Fibroblast of lung (primary cell): ENCODE results near the gene UMPS. TPM values are rescaled to one million over a fixed set of nuclear protein-coding genes. Genes with fewer than 3 reads are reported as not detected.
"Not testable (repeated sequence)": the region's sequence is repeated elsewhere in the genome, so short reads cannot be mapped to it uniquely, and the experiment has no call there.

Experiments used
- DNase-seq, 2 donors: peaks; one replicate each; pipeline versions ENCODE4 v3.0.0 to v3.0.0-alpha.2; 2010; ENCODE audit warnings: low read depth in 2 of 2
- H2AFZ ChIP-seq: 2 replicates; pipeline ENCODE4 v1.5.1; 2012; ENCODE audit warnings: low read length, control low read depth, inconsistent platforms
- H3K27ac ChIP-seq: 2 replicates; pipeline ENCODE4 v1.5.1; 2011; ENCODE audit warnings: low read length, control low read depth; ENCODE audit not compliant: insufficient read depth
- H3K27me3 ChIP-seq: 2 replicates; pipeline ENCODE4 v1.5.1; 2011; ENCODE audit warnings: mild to moderate bottlenecking, low read length; ENCODE audit not compliant: control insufficient read depth, insufficient read depth
- H3K36me3 ChIP-seq: 2 replicates; pipeline ENCODE4 v1.5.1; 2011; ENCODE audit warnings: low read length; ENCODE audit not compliant: control insufficient read depth, insufficient read depth
- H3K4me1 ChIP-seq: 2 replicates; pipeline ENCODE4 v1.5.1; 2011; ENCODE audit warnings: low read length; ENCODE audit not compliant: control insufficient read depth, insufficient read depth; ENCODE audit errors: extremely low read depth
- H3K4me2 ChIP-seq: 2 replicates; pipeline ENCODE4 v1.5.1; 2011; ENCODE audit warnings: low read length, control low read depth; ENCODE audit not compliant: insufficient read depth; ENCODE audit errors: extremely low read depth
- H3K4me3 ChIP-seq, 4 experiments: fragments of 200-600 bp in 1 of 4; sonication (generic) in 1 of 4; replicated peaks in 1 of 4; 2 replicates each; pipeline ENCODE4 v1.5.1; 2011 to 2016; ENCODE audit warnings: low read length in 4 of 4, low read depth in 3 of 4, mild to moderate bottlenecking in 3 of 4, control low read depth in 2 of 4, inconsistent platforms in 1 of 4, mixed read lengths in 1 of 4; ENCODE audit not compliant: insufficient read depth in 1 of 4; ENCODE audit errors: control extremely low read depth in 1 of 4
- H3K79me2 ChIP-seq: 2 replicates; pipeline ENCODE4 v1.5.1; 2012; ENCODE audit warnings: mild to moderate bottlenecking, low read length, inconsistent platforms; ENCODE audit not compliant: control insufficient read depth, insufficient read depth
- H3K9ac ChIP-seq: 2 replicates; pipeline ENCODE4 v1.5.1; 2011; ENCODE audit warnings: mild to moderate bottlenecking, low read length, control low read depth; ENCODE audit not compliant: insufficient read depth
- H3K9me3 ChIP-seq: 2 replicates; pipeline ENCODE4 v1.5.1; 2012; ENCODE audit warnings: low read depth, low read length; ENCODE audit not compliant: control insufficient read depth, insufficient read depth
- H4K20me1 ChIP-seq: 2 replicates; pipeline ENCODE4 v1.5.1; 2011; ENCODE audit warnings: low read length; ENCODE audit not compliant: control insufficient read depth, insufficient read depth; ENCODE audit errors: extremely low read depth
- EZH2 ChIP-seq: IDR thresholded peaks from 2 replicates; pipeline ENCODE4 v1.5.1; 2012; ENCODE audit warnings: low read length, control low read depth, mild to moderate bottlenecking; ENCODE audit errors: missing control alignments
- polyA plus RNA-seq, 2 donors: library from polyadenylated mRNA; depleted of rRNA in 1 of 2; stranded (reverse) in 1 of 2; unstranded in 1 of 2; fragments of >200 nt; gene quantifications; 2 replicates each; pipeline ENCODE4 v1.2.1, GENCODE V29; 2011 to 2012; ENCODE audit warnings: missing spikeins in 1 of 2
- total RNA-seq: library from RNA; depleted of rRNA; stranded (reverse); fragments of >200 nt; gene quantifications from 2 replicates; pipeline ENCODE4 v1.2.1, GENCODE V29; 2014
- TF ChIP-seq, protein P1 (sequence below), 2 donors: IDR thresholded peaks in 1 of 2; conservative IDR thresholded peaks in 1 of 2; 1 replicate in 1 of 2; 2 replicates in 1 of 2; pipeline ENCODE4 v1.5.1; 2011 to 2012; ENCODE audit warnings: low read length in 2 of 2, control low read depth in 1 of 2, inconsistent platforms in 1 of 2, low read depth in 1 of 2, mild to moderate bottlenecking in 1 of 2

UMPS gene
- total and polyA plus RNA-seq, 2 donors (not counting 1 experiment from before 2014, with no cell fraction given): 21.6 to 25.0 TPM

DNA sequence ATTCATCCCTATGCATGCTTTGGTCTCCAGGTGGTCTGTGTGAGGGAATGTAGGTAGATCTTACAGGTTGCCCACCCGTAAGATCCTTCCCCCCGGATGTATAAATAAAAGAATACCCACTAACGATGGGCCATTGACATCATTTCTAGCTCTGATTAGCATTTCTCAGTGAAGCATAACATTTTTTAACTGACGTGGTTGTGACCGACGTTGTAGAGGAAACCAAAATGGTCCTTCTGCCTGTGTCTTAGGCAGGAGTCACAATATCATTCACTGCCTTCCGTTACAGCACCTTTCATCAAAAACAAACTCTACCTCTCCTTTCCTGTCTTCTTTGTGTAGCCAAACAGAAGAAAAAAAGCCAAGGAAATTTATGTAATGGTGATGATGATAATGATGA, 27.3 kb upstream of the UMPS start:
- peaks cover 2% of the 10 kb centered on the region for H4K20me1 ChIP-seq
- no peaks in the 10 kb centered on the region for H3K27me3 ChIP-seq
- H3K27ac ChIP-seq: no peak overlapping the region
- no peaks in the 10 kb centered on the region for H3K9me3 ChIP-seq
- peaks cover 11% of the 10 kb centered on the region for H3K4me1 ChIP-seq
- H2AFZ ChIP-seq: no peak overlapping the region
- DNase-seq: no peak
- no peak overlapping the region for H3K4me2 ChIP-seq
- H3K9ac ChIP-seq: no peak overlapping the region
- TF ChIP-seq, protein P1, sequence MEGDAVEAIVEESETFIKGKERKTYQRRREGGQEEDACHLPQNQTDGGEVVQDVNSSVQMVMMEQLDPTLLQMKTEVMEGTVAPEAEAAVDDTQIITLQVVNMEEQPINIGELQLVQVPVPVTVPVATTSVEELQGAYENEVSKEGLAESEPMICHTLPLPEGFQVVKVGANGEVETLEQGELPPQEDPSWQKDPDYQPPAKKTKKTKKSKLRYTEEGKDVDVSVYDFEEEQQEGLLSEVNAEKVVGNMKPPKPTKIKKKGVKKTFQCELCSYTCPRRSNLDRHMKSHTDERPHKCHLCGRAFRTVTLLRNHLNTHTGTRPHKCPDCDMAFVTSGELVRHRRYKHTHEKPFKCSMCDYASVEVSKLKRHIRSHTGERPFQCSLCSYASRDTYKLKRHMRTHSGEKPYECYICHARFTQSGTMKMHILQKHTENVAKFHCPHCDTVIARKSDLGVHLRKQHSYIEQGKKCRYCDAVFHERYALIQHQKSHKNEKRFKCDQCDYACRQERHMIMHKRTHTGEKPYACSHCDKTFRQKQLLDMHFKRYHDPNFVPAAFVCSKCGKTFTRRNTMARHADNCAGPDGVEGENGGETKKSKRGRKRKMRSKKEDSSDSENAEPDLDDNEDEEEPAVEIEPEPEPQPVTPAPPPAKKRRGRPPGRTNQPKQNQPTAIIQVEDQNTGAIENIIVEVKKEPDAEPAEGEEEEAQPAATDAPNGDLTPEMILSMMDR (conservative IDR thresholded peaks at IDR 0.05 in 1 of 2, IDR thresholded peaks at IDR 0.05 in 1 of 2; ENCODE audit: low read depth in 1 of 2, low read length in 2 of 2): no peak
- no peak for TF ChIP-seq EZH2
- no peaks in the 10 kb centered on the region for H3K79me2 ChIP-seq
- no peaks in the 10 kb centered on the region for H3K36me3 ChIP-seq
- H3K4me3 ChIP-seq: no peak overlapping the region

DNA sequence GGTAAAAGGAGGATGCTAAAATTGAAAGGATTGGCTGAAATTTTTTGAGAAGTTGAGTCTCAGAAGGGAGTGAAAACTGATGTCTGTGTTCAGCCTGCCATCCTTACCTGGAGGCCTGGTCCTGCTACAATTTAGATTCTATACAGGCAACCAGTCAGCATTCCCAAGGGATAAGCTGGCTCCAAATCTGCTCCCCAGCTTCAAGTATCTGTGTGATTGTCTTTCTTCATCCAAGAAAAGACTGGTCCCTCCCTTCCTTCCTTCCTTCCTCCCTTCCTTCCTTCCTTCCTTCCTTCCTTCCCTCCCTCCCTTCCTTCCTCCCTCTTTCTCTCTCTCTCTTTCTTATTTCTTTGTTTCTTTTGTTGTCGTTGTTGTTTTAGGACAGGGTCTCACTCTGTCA, 24.7 kb upstream of the UMPS start:
- H3K79me2 ChIP-seq: no peaks in the 10 kb centered on the region
- DNase-seq: no peak
- TF ChIP-seq EZH2: no peak
- TF ChIP-seq, protein P1 (conservative IDR thresholded peaks at IDR 0.05 in 1 of 2, IDR thresholded peaks at IDR 0.05 in 1 of 2; ENCODE audit: low read depth in 1 of 2, low read length in 2 of 2): no peak

DNA sequence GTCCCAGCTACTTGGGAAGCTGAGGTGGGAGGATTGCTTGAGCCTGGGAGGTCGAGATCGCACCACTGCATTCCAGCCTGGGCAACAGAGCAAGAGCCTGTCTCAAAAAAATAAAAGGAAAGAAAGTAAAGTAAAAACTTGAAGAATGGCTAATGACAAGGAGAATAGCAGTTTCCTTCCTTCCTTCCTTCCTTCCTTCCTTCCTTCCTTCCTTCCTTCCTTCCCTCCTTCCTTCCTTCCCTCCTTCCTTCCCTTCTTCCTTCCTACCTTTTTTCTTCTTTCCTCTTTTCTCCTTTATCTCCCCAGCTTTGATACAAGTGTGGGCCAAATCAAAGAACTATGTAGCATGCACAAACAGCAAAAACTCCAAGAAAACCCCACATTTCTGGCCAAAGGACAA, 23.0 kb upstream of the UMPS start:
- H3K4me3 ChIP-seq, H3K9ac ChIP-seq, H3K4me2 ChIP-seq, H3K27ac ChIP-seq, DNase-seq, H2AFZ ChIP-seq, H3K4me1 ChIP-seq, H3K36me3 ChIP-seq, H4K20me1 ChIP-seq, H3K9me3 ChIP-seq, H3K79me2 ChIP-seq, H3K27me3 ChIP-seq: not testable (repeated sequence)

More for the DNA sequence above, 24.7 kb upstream of the UMPS start:
- Histone ChIP-seq H4K20me1 (no peaks in the 10 kb centered on the region), H3K27ac (no peak overlapping the region), H3K9ac (no peak overlapping the region), H3K4me3 (no peak overlapping the region), H3K27me3 (no peaks in the 10 kb centered on the region), H2AFZ (no peak overlapping the region), H3K9me3 (no peaks in the 10 kb centered on the region), H3K4me1 (peaks cover 11% of the 10 kb centered on the region), H3K36me3 (no peaks in the 10 kb centered on the region), H3K4me2 (no peak overlapping the region)
